Measurements from ENCODE around the gene WDR73.

WDR73 gene

GRCh38 chr15:84621358-84621979 lies 32.6 kb downstream of the WDR73 start:
- Histone ChIP-seq H3K36me3 (ENCODE audit: control insufficient read depth in 2 of 2, insufficient read depth in 2 of 2, low read length in 2 of 2) (peaks cover 18 to 26% of the 10 kb centered on the region in 2 donors), H3K27ac (ENCODE audit: low read depth in 2 of 2, low read length in 2 of 2) (no peak overlapping the region), H3K4me1 (ENCODE audit: control insufficient read depth in 2 of 2, insufficient read depth in 2 of 2, low read length in 2 of 2) (no peaks in the 10 kb centered on the region), H3K9ac (ENCODE audit: low read depth in 1 of 2, low read length in 2 of 2) (no peak overlapping the region), H3K27me3 (ENCODE audit: control insufficient read depth in 2 of 2, insufficient read depth in 2 of 2, low read length in 2 of 2) (no peaks in the 10 kb centered on the region), H3K9me3 (ENCODE audit: control insufficient read depth in 2 of 2, low read length in 2 of 2) (peaks cover 17 to 18% of the 10 kb centered on the region in 2 donors), H3K4me3 (ENCODE audit: low read length in 2 of 2) (peak overlapping the region; percentile 20 to 48)

GRCh38 chr15:84620626-84621025 lies 33.5 kb downstream of the WDR73 start:
- no peak overlapping the region for H3K4me3 ChIP-seq (ENCODE audit: low read length in 2 of 2)

DNA sequence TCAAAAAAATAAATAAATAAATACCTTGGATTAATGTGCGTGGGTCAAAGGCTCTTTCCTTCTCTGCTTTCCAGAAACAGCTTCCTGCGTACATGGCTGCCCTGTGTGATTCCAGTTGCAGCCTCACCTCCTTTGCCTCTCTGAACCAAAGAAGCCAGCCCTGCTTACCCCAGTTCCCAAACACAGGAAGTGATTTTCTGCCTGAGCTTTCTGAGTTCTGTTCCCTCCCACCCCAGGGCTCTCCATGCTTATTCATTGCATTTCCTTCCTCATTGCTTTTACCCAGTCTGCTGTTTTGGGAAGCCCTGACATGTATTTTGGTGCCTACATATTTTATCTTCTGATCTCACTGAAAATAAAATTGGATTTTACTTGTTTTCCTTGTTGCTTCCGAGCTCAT lies 37.8 kb downstream of the WDR73 start:
- no peak overlapping the region for H3K9ac ChIP-seq (ENCODE audit: low read depth in 1 of 2, low read length in 2 of 2)
- H3K27ac ChIP-seq (ENCODE audit: low read depth in 2 of 2, low read length in 2 of 2): no peak overlapping the region
- H3K4me1 ChIP-seq (ENCODE audit: control insufficient read depth in 2 of 2, insufficient read depth in 2 of 2, low read length in 2 of 2): no peaks in the 10 kb centered on the region
- H3K9me3 ChIP-seq (ENCODE audit: control insufficient read depth in 2 of 2, low read length in 2 of 2): peaks cover 7 to 8% of the 10 kb centered on the region in 2 donors
- no peak overlapping the region for H3K4me3 ChIP-seq (ENCODE audit: low read length in 2 of 2)
- no peaks in the 10 kb centered on the region for H3K27me3 ChIP-seq (ENCODE audit: control insufficient read depth in 2 of 2, insufficient read depth in 2 of 2, low read length in 2 of 2)
- H3K36me3 ChIP-seq (ENCODE audit: control insufficient read depth in 2 of 2, insufficient read depth in 2 of 2, low read length in 2 of 2): peaks cover 7 to 12% of the 10 kb centered on the region in 2 donors

More at GRCh38 chr15:84620626-84621025, 33.5 kb downstream of the WDR73 start:
- H3K9me3 ChIP-seq (ENCODE audit: control insufficient read depth in 2 of 2, low read length in 2 of 2): peaks cover 17 to 18% of the 10 kb centered on the region in 2 donors
- H3K4me1 ChIP-seq (ENCODE audit: control insufficient read depth in 2 of 2, insufficient read depth in 2 of 2, low read length in 2 of 2): no peaks in the 10 kb centered on the region
- H3K36me3 ChIP-seq (ENCODE audit: control insufficient read depth in 2 of 2, insufficient read depth in 2 of 2, low read length in 2 of 2): peaks cover 18 to 26% of the 10 kb centered on the region in 2 donors
- no peak overlapping the region for H3K9ac ChIP-seq (ENCODE audit: low read depth in 1 of 2, low read length in 2 of 2)
- no peak overlapping the region for H3K27ac ChIP-seq (ENCODE audit: low read depth in 2 of 2, low read length in 2 of 2)
- H3K27me3 ChIP-seq (ENCODE audit: control insufficient read depth in 2 of 2, insufficient read depth in 2 of 2, low read length in 2 of 2): no peaks in the 10 kb centered on the region

GRCh38 chr15:84611631-84612030 lies 42.5 kb downstream of the WDR73 start:
- Histone ChIP-seq H3K4me3 (ENCODE audit: low read length in 2 of 2) (no peak overlapping the region), H3K9ac (ENCODE audit: low read depth in 1 of 2, low read length in 2 of 2) (no peak overlapping the region), H3K4me1 (ENCODE audit: control insufficient read depth in 2 of 2, insufficient read depth in 2 of 2, low read length in 2 of 2) (peaks cover 0 to 7% of the 10 kb centered on the region in 2 donors), H3K36me3 (ENCODE audit: control insufficient read depth in 2 of 2, insufficient read depth in 2 of 2, low read length in 2 of 2) (peaks cover 0 to 8% of the 10 kb centered on the region in 2 donors), H3K9me3 (ENCODE audit: control insufficient read depth in 2 of 2, low read length in 2 of 2) (no peaks in the 10 kb centered on the region), H3K27ac (ENCODE audit: low read depth in 2 of 2, low read length in 2 of 2) (no peak overlapping the region), H3K27me3 (ENCODE audit: control insufficient read depth in 2 of 2, insufficient read depth in 2 of 2, low read length in 2 of 2) (no peaks in the 10 kb centered on the region)

GRCh38 chr15:84609818-84610525 lies 44.1 kb downstream of the WDR73 start:
- no peak overlapping the region for H3K27ac ChIP-seq (ENCODE audit: low read depth in 2 of 2, low read length in 2 of 2)

GRCh38 chr15:84608707-84609284 lies 45.3 kb downstream of the WDR73 start:
- Histone ChIP-seq H3K27ac (ENCODE audit: low read depth in 2 of 2, low read length in 2 of 2) (no peak overlapping the region), H3K9ac (ENCODE audit: low read depth in 1 of 2, low read length in 2 of 2) (no peak overlapping the region), H3K4me3 (ENCODE audit: low read length in 2 of 2) (no peak overlapping the region), H3K27me3 (ENCODE audit: control insufficient read depth in 2 of 2, insufficient read depth in 2 of 2, low read length in 2 of 2) (no peaks in the 10 kb centered on the region), H3K4me1 (ENCODE audit: control insufficient read depth in 2 of 2, insufficient read depth in 2 of 2, low read length in 2 of 2) (peaks cover 10 to 24% of the 10 kb centered on the region in 2 donors), H3K9me3 (ENCODE audit: control insufficient read depth in 2 of 2, low read length in 2 of 2) (no peaks in the 10 kb centered on the region), H3K36me3 (ENCODE audit: control insufficient read depth in 2 of 2, insufficient read depth in 2 of 2, low read length in 2 of 2) (peaks cover 4 to 10% of the 10 kb centered on the region in 2 donors)

More at GRCh38 chr15:84609818-84610525, 44.1 kb downstream of the WDR73 start:
- Histone ChIP-seq H3K27me3 (ENCODE audit: control insufficient read depth in 2 of 2, insufficient read depth in 2 of 2, low read length in 2 of 2) (no peaks in the 10 kb centered on the region), H3K36me3 (ENCODE audit: control insufficient read depth in 2 of 2, insufficient read depth in 2 of 2, low read length in 2 of 2) (peaks cover 0 to 8% of the 10 kb centered on the region in 2 donors), H3K4me1 (ENCODE audit: control insufficient read depth in 2 of 2, insufficient read depth in 2 of 2, low read length in 2 of 2) (peaks cover 10 to 22% of the 10 kb centered on the region in 2 donors), H3K9me3 (ENCODE audit: control insufficient read depth in 2 of 2, low read length in 2 of 2) (no peaks in the 10 kb centered on the region), H3K9ac (ENCODE audit: low read depth in 1 of 2, low read length in 2 of 2) (no peak overlapping the region), H3K4me3 (ENCODE audit: low read length in 2 of 2) (no peak overlapping the region)

GRCh38 chr15:84606653-84607120 lies 47.4 kb downstream of the WDR73 start:
- Histone ChIP-seq H3K4me3 (ENCODE audit: low read length in 2 of 2) (peak overlapping the region in 1 of 2 donors; percentile 20), H3K27me3 (ENCODE audit: control insufficient read depth in 2 of 2, insufficient read depth in 2 of 2, low read length in 2 of 2) (no peaks in the 10 kb centered on the region), H3K27ac (ENCODE audit: low read depth in 2 of 2, low read length in 2 of 2) (peak overlapping the region; percentile 63 to 68), H3K4me1 (ENCODE audit: control insufficient read depth in 2 of 2, insufficient read depth in 2 of 2, low read length in 2 of 2) (peaks cover 10 to 24% of the 10 kb centered on the region in 2 donors), H3K9me3 (ENCODE audit: control insufficient read depth in 2 of 2, low read length in 2 of 2) (no peaks in the 10 kb centered on the region), H3K9ac (ENCODE audit: low read depth in 1 of 2, low read length in 2 of 2) (peak overlapping the region; percentile 6 to 60), H3K36me3 (ENCODE audit: control insufficient read depth in 2 of 2, insufficient read depth in 2 of 2, low read length in 2 of 2) (peaks cover 4 to 10% of the 10 kb centered on the region in 2 donors)

GRCh38 chr15:84605554-84605882 lies 48.6 kb downstream of the WDR73 start:
- Histone ChIP-seq H3K4me3 (ENCODE audit: low read length in 2 of 2) (no peak overlapping the region), H3K36me3 (ENCODE audit: control insufficient read depth in 2 of 2, insufficient read depth in 2 of 2, low read length in 2 of 2) (peaks cover 4 to 10% of the 10 kb centered on the region in 2 donors), H3K4me1 (ENCODE audit: control insufficient read depth in 2 of 2, insufficient read depth in 2 of 2, low read length in 2 of 2) (peaks cover 10 to 24% of the 10 kb centered on the region in 2 donors), H3K9ac (ENCODE audit: low read depth in 1 of 2, low read length in 2 of 2) (no peak overlapping the region), H3K9me3 (ENCODE audit: control insufficient read depth in 2 of 2, low read length in 2 of 2) (no peaks in the 10 kb centered on the region), H3K27ac (ENCODE audit: low read depth in 2 of 2, low read length in 2 of 2) (peak overlapping the region in 1 of 2 donors; percentile 7), H3K27me3 (ENCODE audit: control insufficient read depth in 2 of 2, insufficient read depth in 2 of 2, low read length in 2 of 2) (no peaks in the 10 kb centered on the region)

GRCh38 chr15:84604826-84605553 lies 49.1 kb downstream of the WDR73 start:
- H3K27me3 ChIP-seq (ENCODE audit: control insufficient read depth in 2 of 2, insufficient read depth in 2 of 2, low read length in 2 of 2): no peaks in the 10 kb centered on the region
- H3K4me3 ChIP-seq (ENCODE audit: low read length in 2 of 2): no peak overlapping the region
- H3K9me3 ChIP-seq (ENCODE audit: control insufficient read depth in 2 of 2, low read length in 2 of 2): no peaks in the 10 kb centered on the region
- H3K9ac ChIP-seq (ENCODE audit: low read depth in 1 of 2, low read length in 2 of 2): no peak overlapping the region
- peaks cover 4 to 10% of the 10 kb centered on the region in 2 donors for H3K36me3 ChIP-seq (ENCODE audit: control insufficient read depth in 2 of 2, insufficient read depth in 2 of 2, low read length in 2 of 2)
- H3K4me1 ChIP-seq (ENCODE audit: control insufficient read depth in 2 of 2, insufficient read depth in 2 of 2, low read length in 2 of 2): peaks cover 10 to 24% of the 10 kb centered on the region in 2 donors
- no peak overlapping the region for H3K27ac ChIP-seq (ENCODE audit: low read depth in 2 of 2, low read length in 2 of 2)

All from mucosa of rectum (tissue), 2 donors.